GM19099 (cell line): Measurements from ENCODE around the gene NR2C2.

ENCODE experiments used
- POLR2A ChIP-seq: IDR thresholded peaks from 3 replicates; pipeline ENCODE4 v1.6.1; 2011; ENCODE audit warnings: low read depth; ENCODE audit not compliant: insufficient read length; ENCODE audit errors: extremely low read depth

The NR2C2 gene

GRCh38 chr3:15079091-15079490 lies 131.7 kb downstream of the NR2C2 start:
- no peak for TF ChIP-seq POLR2A

GRCh38 chr3:15081960-15082664 lies 134.7 kb downstream of the NR2C2 start:
- TF ChIP-seq POLR2A: no peak

GRCh38 chr3:15083252-15083651 lies 135.9 kb downstream of the NR2C2 start:
- no peak for TF ChIP-seq POLR2A

- TF ChIP-seq POLR2A: no peak
Measured at GRCh38 chr3:15086263-15086662, 138.9 kb downstream of the NR2C2 start.

GRCh38 chr3:15086699-15087098 lies 139.3 kb downstream of the NR2C2 start:
- TF ChIP-seq POLR2A: no peak

- TF ChIP-seq POLR2A: no peak
Measured at GRCh38 chr3:15089201-15089600, 141.8 kb downstream of the NR2C2 start.

- no peak for TF ChIP-seq POLR2A
Measured at GRCh38 chr3:15091575-15091974, 144.2 kb downstream of the NR2C2 start.

- TF ChIP-seq POLR2A: no peak
Measured at GRCh38 chr3:15092686-15093085, 145.3 kb downstream of the NR2C2 start.

GRCh38 chr3:15094187-15094875 lies 146.9 kb downstream of the NR2C2 start:
- no peak for TF ChIP-seq POLR2A

- TF ChIP-seq POLR2A: no peak
Measured at GRCh38 chr3:15096046-15096445, 148.7 kb downstream of the NR2C2 start.

GRCh38 chr3:15097891-15098290 lies 150.5 kb downstream of the NR2C2 start:
- no peak for TF ChIP-seq POLR2A
